ENCODE measurements around the gene GPR15.

Gene GPR15

GRCh38 chr3:98531622-98532274 is at the start of gene GPR15:
Gene GPR15, plus strand, starts transcription at chr3:98531978. Its CDS starts 56 bp downstream, at chr3:98532034.
- TF ChIP-seq CTCF (IDR thresholded peaks at IDR 0.05; ENCODE audit: low read depth, low read length) = no peak
- H3K4me3 ChIP-seq (replicated peaks in 1 of 2; ENCODE audit: low read depth in 2 of 2, low read length in 2 of 2) = no peak within 1 kb of the TSS
- DNase-seq (ENCODE audit: low read depth in 2 of 2) = no peak

GRCh38 chr3:98482717-98483482 is 48.9 kb upstream of the GPR15 start:
- no peak overlapping the region for H3K4me3 ChIP-seq (replicated peaks in 1 of 2; ENCODE audit: low read depth in 2 of 2, low read length in 2 of 2)
- DNase-seq (ENCODE audit: low read depth in 2 of 2) = no peak
- no peak for TF ChIP-seq CTCF (IDR thresholded peaks at IDR 0.05; ENCODE audit: low read depth, low read length)

- H3K4me3 ChIP-seq (replicated peaks in 1 of 2; ENCODE audit: low read depth in 2 of 2, low read length in 2 of 2) = no peak overlapping the region
Observed at GRCh38 chr3:98483626-98484025, 48.2 kb upstream of the GPR15 start.

GRCh38 chr3:98497381-98497780 is 34.4 kb upstream of the GPR15 start, which contains the start of gene OR5K2:
Gene OR5K2, plus strand, starts transcription at chr3:98497681. Its CDS starts 0 bp downstream, at chr3:98497681.
- DNase-seq (ENCODE audit: low read depth in 2 of 2) = no peak
- TF ChIP-seq CTCF (IDR thresholded peaks at IDR 0.05; ENCODE audit: low read depth, low read length) = no peak
- no peak within 1 kb of the TSS for H3K4me3 ChIP-seq (replicated peaks in 1 of 2; ENCODE audit: low read depth in 2 of 2, low read length in 2 of 2)

More at GRCh38 chr3:98483626-98484025, 48.2 kb upstream of the GPR15 start:
- no peak for DNase-seq (ENCODE audit: low read depth in 2 of 2)
- no peak for TF ChIP-seq CTCF (IDR thresholded peaks at IDR 0.05; ENCODE audit: low read depth, low read length)

- no peak for TF ChIP-seq CTCF (IDR thresholded peaks at IDR 0.05; ENCODE audit: low read depth, low read length)
- no peak overlapping the region for H3K4me3 ChIP-seq (replicated peaks in 1 of 2; ENCODE audit: low read depth in 2 of 2, low read length in 2 of 2)
- DNase-seq (ENCODE audit: low read depth in 2 of 2) = no peak
Observed at GRCh38 chr3:98500019-98500418, 31.8 kb upstream of the GPR15 start.

GRCh38 chr3:98501270-98501669 is 30.5 kb upstream of the GPR15 start:
- H3K4me3 ChIP-seq (replicated peaks in 1 of 2; ENCODE audit: low read depth in 2 of 2, low read length in 2 of 2) = no peak overlapping the region
- no peak for DNase-seq (ENCODE audit: low read depth in 2 of 2)
- TF ChIP-seq CTCF (IDR thresholded peaks at IDR 0.05; ENCODE audit: low read depth, low read length) = no peak
